Esophagus squamous epithelium (tissue), 4 donors: ENCODE results near the gene ACER2.
"Not testable (repeated sequence)": the region's sequence is repeated elsewhere in the genome, so short reads cannot be mapped to it uniquely, and the experiment has no call there.

Experiments used
- CTCF ChIP-seq, 6 experiments: fragments of 450-650 bp in 4 of 6; fragments of 200-600 bp in 2 of 6; sonication (generic) in 2 of 6; IDR thresholded peaks; one replicate each; pipeline ENCODE4 v1.5.1; 2016 to 2019; ENCODE audit warnings: antibody characterized with exemption in 6 of 6, mild to moderate bottlenecking in 4 of 6, moderate library complexity in 4 of 6
- POLR2A ChIP-seq, 4 donors: fragments of 450-650 bp; IDR thresholded peaks; one replicate each; pipeline ENCODE4 v1.6.1; 2017; ENCODE audit warnings: antibody characterized with exemption in 4 of 4, mild to moderate bottlenecking in 4 of 4, moderate library complexity in 3 of 4

GRCh38 chr9:19433729-19434128 lies 24.9 kb downstream of the ACER2 start:
- not testable (repeated sequence) for TF ChIP-seq CTCF, POLR2A (IDR thresholded peaks at IDR 0.05)
